ENCODE data around the gene NCR2. TPM values are rescaled to one million over a fixed set of nuclear protein-coding genes. Genes with fewer than 3 reads are reported as not detected.
"Not testable (repeated sequence)": the region's sequence is repeated elsewhere in the genome, so short reads cannot be mapped to it uniquely, and the experiment has no call there.

Gene NCR2
- not detected for total RNA-seq

- H3K27me3 ChIP-seq (ENCODE audit: control insufficient read depth in 3 of 3, insufficient read depth in 3 of 3, low read length in 3 of 3), result peaks cover 4 to 25% (median 22%) of the 10 kb centered on the region in 3 donors
- no peak within 1 kb of the TSS for H3K4me3 ChIP-seq (ENCODE audit: low read length in 3 of 3)
- no peaks in the 10 kb centered on the region for H3K36me3 ChIP-seq (ENCODE audit: control insufficient read depth in 3 of 3, insufficient read depth in 3 of 3, low read length in 3 of 3)
- H3K9ac ChIP-seq (ENCODE audit: low read depth in 1 of 3, low read length in 3 of 3), result no peak within 1 kb of the TSS
- no peaks in the 10 kb centered on the region for H3K9me3 ChIP-seq (ENCODE audit: control insufficient read depth in 3 of 3, low read length in 3 of 3)
- H3K4me1 ChIP-seq (ENCODE audit: control insufficient read depth in 3 of 3, insufficient read depth in 3 of 3, low read length in 3 of 3), result no peaks in the 10 kb centered on the region
- no peak within 1 kb of the TSS for H3K27ac ChIP-seq (ENCODE audit: low read depth, low read length)
These were observed at the start of gene NCR2 for GRCh38 chr6:41335296-41335695. NCR2 (plus strand) TSS chr6:41335608; CDS start chr6:41335877, 269 bp downstream.

GRCh38 chr6:41286544-41287346 lies 48.7 kb upstream of the NCR2 start, which contains the start of gene TREM1:
TREM1 (minus strand) TSS chr6:41286682; CDS start chr6:41286655, 27 bp downstream.
- H3K27ac ChIP-seq (ENCODE audit: low read depth, low read length), result peak within 1 kb of the TSS; percentile 33

GRCh38 chr6:41288030-41288753 lies 47.2 kb upstream of the NCR2 start:
- Histone ChIP-seq H3K9me3 (ENCODE audit: control insufficient read depth in 3 of 3, low read length in 3 of 3) (no peaks in the 10 kb centered on the region), H3K4me1 (ENCODE audit: control insufficient read depth in 3 of 3, insufficient read depth in 3 of 3, low read length in 3 of 3) (peaks cover 0 to 4% (median 0%) of the 10 kb centered on the region in 3 donors), H3K27ac (ENCODE audit: low read depth, low read length) (no peak overlapping the region), H3K27me3 (ENCODE audit: control insufficient read depth in 3 of 3, insufficient read depth in 3 of 3, low read length in 3 of 3) (peaks cover 0 to 5% (median 2%) of the 10 kb centered on the region in 3 donors), H3K4me3 (ENCODE audit: low read length in 3 of 3) (no peak overlapping the region), H3K36me3 (ENCODE audit: control insufficient read depth in 3 of 3, insufficient read depth in 3 of 3, low read length in 3 of 3) (no peaks in the 10 kb centered on the region), H3K9ac (ENCODE audit: low read depth in 1 of 3, low read length in 3 of 3) (no peak overlapping the region)

More at GRCh38 chr6:41286544-41287346, 48.7 kb upstream of the NCR2 start, which contains the start of gene TREM1:
- H3K9me3 ChIP-seq (ENCODE audit: control insufficient read depth in 3 of 3, low read length in 3 of 3), result no peaks in the 10 kb centered on the region
- H3K36me3 ChIP-seq (ENCODE audit: control insufficient read depth in 3 of 3, insufficient read depth in 3 of 3, low read length in 3 of 3), result no peaks in the 10 kb centered on the region
- H3K4me3 ChIP-seq (ENCODE audit: low read length in 3 of 3), result no peak within 1 kb of the TSS
- H3K27me3 ChIP-seq (ENCODE audit: control insufficient read depth in 3 of 3, insufficient read depth in 3 of 3, low read length in 3 of 3), result peaks cover 0 to 5% (median 5%) of the 10 kb centered on the region in 3 donors
- peaks cover 0 to 4% (median 0%) of the 10 kb centered on the region in 3 donors for H3K4me1 ChIP-seq (ENCODE audit: control insufficient read depth in 3 of 3, insufficient read depth in 3 of 3, low read length in 3 of 3)
- H3K9ac ChIP-seq (ENCODE audit: low read depth in 1 of 3, low read length in 3 of 3), result no peak within 1 kb of the TSS

GRCh38 chr6:41288754-41289129 lies 46.7 kb upstream of the NCR2 start:
- H3K9ac ChIP-seq (ENCODE audit: low read depth in 1 of 3, low read length in 3 of 3), result no peak overlapping the region
- no peak overlapping the region for H3K27ac ChIP-seq (ENCODE audit: low read depth, low read length)
- H3K9me3 ChIP-seq (ENCODE audit: control insufficient read depth in 3 of 3, low read length in 3 of 3), result no peaks in the 10 kb centered on the region
- no peak overlapping the region for H3K4me3 ChIP-seq (ENCODE audit: low read length in 3 of 3)
- peaks cover 0 to 5% (median 2%) of the 10 kb centered on the region in 3 donors for H3K27me3 ChIP-seq (ENCODE audit: control insufficient read depth in 3 of 3, insufficient read depth in 3 of 3, low read length in 3 of 3)
- peaks cover 0 to 4% (median 0%) of the 10 kb centered on the region in 3 donors for H3K4me1 ChIP-seq (ENCODE audit: control insufficient read depth in 3 of 3, insufficient read depth in 3 of 3, low read length in 3 of 3)
- H3K36me3 ChIP-seq (ENCODE audit: control insufficient read depth in 3 of 3, insufficient read depth in 3 of 3, low read length in 3 of 3), result no peaks in the 10 kb centered on the region

- Histone ChIP-seq H3K4me3 (ENCODE audit: low read length in 3 of 3) (no peak overlapping the region), H3K36me3 (ENCODE audit: control insufficient read depth in 3 of 3, insufficient read depth in 3 of 3, low read length in 3 of 3) (no peaks in the 10 kb centered on the region), H3K4me1 (ENCODE audit: control insufficient read depth in 3 of 3, insufficient read depth in 3 of 3, low read length in 3 of 3) (peaks cover 0 to 4% (median 0%) of the 10 kb centered on the region in 3 donors), H3K27ac (ENCODE audit: low read depth, low read length) (no peak overlapping the region), H3K27me3 (ENCODE audit: control insufficient read depth in 3 of 3, insufficient read depth in 3 of 3, low read length in 3 of 3) (peaks cover 0 to 8% (median 6%) of the 10 kb centered on the region in 3 donors), H3K9ac (ENCODE audit: low read depth in 1 of 3, low read length in 3 of 3) (no peak overlapping the region), H3K9me3 (ENCODE audit: control insufficient read depth in 3 of 3, low read length in 3 of 3) (no peaks in the 10 kb centered on the region)
These were observed 45.6 kb upstream of the NCR2 start for GRCh38 chr6:41289815-41290214.

- H3K4me3 ChIP-seq (ENCODE audit: low read length in 3 of 3), result no peak overlapping the region
- H3K36me3 ChIP-seq (ENCODE audit: control insufficient read depth in 3 of 3, insufficient read depth in 3 of 3, low read length in 3 of 3), result no peaks in the 10 kb centered on the region
- H3K9ac ChIP-seq (ENCODE audit: low read depth in 1 of 3, low read length in 3 of 3), result no peak overlapping the region
- H3K9me3 ChIP-seq (ENCODE audit: control insufficient read depth in 3 of 3, low read length in 3 of 3), result no peaks in the 10 kb centered on the region
- H3K27ac ChIP-seq (ENCODE audit: low read depth, low read length), result no peak overlapping the region
- H3K27me3 ChIP-seq (ENCODE audit: control insufficient read depth in 3 of 3, insufficient read depth in 3 of 3, low read length in 3 of 3), result peaks cover 0 to 6% (median 4%) of the 10 kb centered on the region in 3 donors
- H3K4me1 ChIP-seq (ENCODE audit: control insufficient read depth in 3 of 3, insufficient read depth in 3 of 3, low read length in 3 of 3), result peaks cover 0 to 4% (median 0%) of the 10 kb centered on the region in 3 donors
These were observed 43.7 kb upstream of the NCR2 start for GRCh38 chr6:41291717-41292116.

GRCh38 chr6:41294214-41294872 lies 41.1 kb upstream of the NCR2 start:
- no peaks in the 10 kb centered on the region for H3K9me3 ChIP-seq (ENCODE audit: control insufficient read depth in 3 of 3, low read length in 3 of 3)
- H3K4me1 ChIP-seq (ENCODE audit: control insufficient read depth in 3 of 3, insufficient read depth in 3 of 3, low read length in 3 of 3), result no peaks in the 10 kb centered on the region
- peaks cover 0 to 6% (median 4%) of the 10 kb centered on the region in 3 donors for H3K27me3 ChIP-seq (ENCODE audit: control insufficient read depth in 3 of 3, insufficient read depth in 3 of 3, low read length in 3 of 3)
- no peaks in the 10 kb centered on the region for H3K36me3 ChIP-seq (ENCODE audit: control insufficient read depth in 3 of 3, insufficient read depth in 3 of 3, low read length in 3 of 3)
- H3K27ac ChIP-seq (ENCODE audit: low read depth, low read length), result no peak overlapping the region
- no peak overlapping the region for H3K4me3 ChIP-seq (ENCODE audit: low read length in 3 of 3)
- H3K9ac ChIP-seq (ENCODE audit: low read depth in 1 of 3, low read length in 3 of 3), result no peak overlapping the region

GRCh38 chr6:41297248-41297647 lies 38.2 kb upstream of the NCR2 start:
- not testable (repeated sequence) for H3K27me3 ChIP-seq (ENCODE audit: control insufficient read depth in 3 of 3, insufficient read depth in 3 of 3, low read length in 3 of 3); H3K4me3 ChIP-seq (ENCODE audit: low read length in 3 of 3); H3K36me3 ChIP-seq (ENCODE audit: control insufficient read depth in 3 of 3, insufficient read depth in 3 of 3, low read length in 3 of 3); H3K9me3 ChIP-seq (ENCODE audit: control insufficient read depth in 3 of 3, low read length in 3 of 3); H3K9ac ChIP-seq (ENCODE audit: low read depth in 1 of 3, low read length in 3 of 3); H3K27ac ChIP-seq (ENCODE audit: low read depth, low read length); H3K4me1 ChIP-seq (ENCODE audit: control insufficient read depth in 3 of 3, insufficient read depth in 3 of 3, low read length in 3 of 3)

- Histone ChIP-seq H3K27ac (ENCODE audit: low read depth, low read length) (no peak overlapping the region), H3K36me3 (ENCODE audit: control insufficient read depth in 3 of 3, insufficient read depth in 3 of 3, low read length in 3 of 3) (no peaks in the 10 kb centered on the region), H3K4me3 (ENCODE audit: low read length in 3 of 3) (no peak overlapping the region), H3K27me3 (ENCODE audit: control insufficient read depth in 3 of 3, insufficient read depth in 3 of 3, low read length in 3 of 3) (peaks cover 3 to 4% (median 4%) of the 10 kb centered on the region in 3 donors), H3K4me1 (ENCODE audit: control insufficient read depth in 3 of 3, insufficient read depth in 3 of 3, low read length in 3 of 3) (no peaks in the 10 kb centered on the region), H3K9ac (ENCODE audit: low read depth in 1 of 3, low read length in 3 of 3) (no peak overlapping the region), H3K9me3 (ENCODE audit: control insufficient read depth in 3 of 3, low read length in 3 of 3) (peaks cover 0 to 2% (median 0%) of the 10 kb centered on the region in 3 donors)
These were observed 36.5 kb upstream of the NCR2 start for GRCh38 chr6:41298785-41299502.

Measured in skeletal muscle tissue (tissue), 4 donors.